Measurements from ENCODE around the gene GP5. TPM values are rescaled to one million over a fixed set of nuclear protein-coding genes. Genes with fewer than 3 reads are reported as not detected.

Gene GP5
- total RNA-seq, 1 experiment from 2014 or later: not detected

GRCh38 chr3:194374935-194375334, 24.1 kb downstream of the GP5 start:
- no peaks in the 10 kb centered on the region for H3K9me3 ChIP-seq (ENCODE audit: control insufficient read depth, low read depth, low read length)
- peaks cover 26 to 50% of the 10 kb centered on the region in 2 experiments for H3K4me1 Mint-ChIP-seq
- no CpG with 5 or more reads among the region's 10 CpGs for WGBS (ENCODE audit: extremely low coverage, insufficient read length, low lambda C conversion rate)
- no peak overlapping the region for H3K23ac ChIP-seq (ENCODE audit: insufficient read length, low read depth, low read length)
- H4K5ac ChIP-seq (ENCODE audit: insufficient read length, low read depth, low read length): no peak overlapping the region
- H2BK12ac ChIP-seq (ENCODE audit: insufficient read length, low read depth, low read length): no peak overlapping the region
- H3T11ph ChIP-seq (ENCODE audit: low read length): no peak overlapping the region
- H3K27ac Mint-ChIP-seq: peak overlapping the region in 1 of 3 experiments; percentile 69; a peak in 1 of 7 replicates
- H3K4me1 ChIP-seq (ENCODE audit: insufficient read depth, low read length): no peaks in the 10 kb centered on the region; the same call in 1 of the 2 replicates
- peaks cover 5% of the 10 kb centered on the region for H3K27me3 Mint-ChIP-seq (ENCODE audit: low read depth)
- H2AFZ ChIP-seq (ENCODE audit: low read length): no peak overlapping the region
- DNase-seq: no peak
- no peaks in the 10 kb centered on the region for H3K23me2 ChIP-seq (ENCODE audit: insufficient read length, low read depth, low read length, poor library complexity, severe bottlenecking)
- no peaks in the 10 kb centered on the region; a peak in 1 of 5 replicates for H3K9me3 Mint-ChIP-seq
- H3K4me2 ChIP-seq (ENCODE audit: insufficient read depth, insufficient read length, low read length): no peak overlapping the region
- no peak overlapping the region for H3K9ac ChIP-seq (ENCODE audit: extremely low read depth, insufficient read length, low read length)
- H3K79me2 ChIP-seq (ENCODE audit: insufficient read depth, low read length): no peaks in the 10 kb centered on the region
- TF ChIP-seq, protein P1, sequence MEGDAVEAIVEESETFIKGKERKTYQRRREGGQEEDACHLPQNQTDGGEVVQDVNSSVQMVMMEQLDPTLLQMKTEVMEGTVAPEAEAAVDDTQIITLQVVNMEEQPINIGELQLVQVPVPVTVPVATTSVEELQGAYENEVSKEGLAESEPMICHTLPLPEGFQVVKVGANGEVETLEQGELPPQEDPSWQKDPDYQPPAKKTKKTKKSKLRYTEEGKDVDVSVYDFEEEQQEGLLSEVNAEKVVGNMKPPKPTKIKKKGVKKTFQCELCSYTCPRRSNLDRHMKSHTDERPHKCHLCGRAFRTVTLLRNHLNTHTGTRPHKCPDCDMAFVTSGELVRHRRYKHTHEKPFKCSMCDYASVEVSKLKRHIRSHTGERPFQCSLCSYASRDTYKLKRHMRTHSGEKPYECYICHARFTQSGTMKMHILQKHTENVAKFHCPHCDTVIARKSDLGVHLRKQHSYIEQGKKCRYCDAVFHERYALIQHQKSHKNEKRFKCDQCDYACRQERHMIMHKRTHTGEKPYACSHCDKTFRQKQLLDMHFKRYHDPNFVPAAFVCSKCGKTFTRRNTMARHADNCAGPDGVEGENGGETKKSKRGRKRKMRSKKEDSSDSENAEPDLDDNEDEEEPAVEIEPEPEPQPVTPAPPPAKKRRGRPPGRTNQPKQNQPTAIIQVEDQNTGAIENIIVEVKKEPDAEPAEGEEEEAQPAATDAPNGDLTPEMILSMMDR (conservative IDR thresholded peaks at IDR 0.05): no peak
- H3K14ac ChIP-seq (ENCODE audit: insufficient read depth, low read length): no peak overlapping the region
- H2BK15ac ChIP-seq (ENCODE audit: low read depth, low read length): no peak overlapping the region
- H2BK20ac ChIP-seq (ENCODE audit: low read depth, low read length, poor library complexity, severe bottlenecking): no peak overlapping the region
- H3K56ac ChIP-seq (ENCODE audit: insufficient read length, low read depth, low read length): no peak overlapping the region
- no peak overlapping the region for H3K27ac ChIP-seq (ENCODE audit: insufficient read length, low read depth, low read length)
- H4K8ac ChIP-seq (replicated peaks; ENCODE audit: insufficient read length, low read depth, low read length): no peak overlapping the region
- no peak overlapping the region for H2BK120ac ChIP-seq (ENCODE audit: low read depth, low read length, poor library complexity, severe bottlenecking)
- no peak overlapping the region for H3K18ac ChIP-seq (ENCODE audit: insufficient read length, low read depth, low read length)
- H3K4me3 Mint-ChIP-seq: no peak overlapping the region; a peak in 2 of 5 replicates
- H3K36me3 Mint-ChIP-seq (ENCODE audit: insufficient read depth in 1 of 3, low read depth in 3 of 3): no peaks in the 10 kb centered on the region; a peak in 1 of 7 replicates
- H4K20me1 ChIP-seq (ENCODE audit: control insufficient read depth, insufficient read depth, insufficient read length): no peaks in the 10 kb centered on the region
- H3K4ac ChIP-seq (ENCODE audit: low read depth, low read length): no peak overlapping the region
- H4K91ac ChIP-seq (ENCODE audit: insufficient read length, low read depth, low read length): no peak overlapping the region
- no peaks in the 10 kb centered on the region for H3K79me1 ChIP-seq (ENCODE audit: insufficient read depth, low read depth, low read length, poor library complexity, severe bottlenecking)
- no peaks in the 10 kb centered on the region for H3K27me3 ChIP-seq (ENCODE audit: insufficient read depth, low read length)
- no peak overlapping the region for H2AK5ac ChIP-seq (ENCODE audit: insufficient read length, low read length)
- H2BK5ac ChIP-seq (ENCODE audit: insufficient read length, low read length): no peak overlapping the region

Measured in H9 (cell line).